ENCODE results near the gene OR3A2. TPM values are rescaled to one million over a fixed set of nuclear protein-coding genes. Genes with fewer than 3 reads are reported as not detected.
"Not testable (repeated sequence)": the region's sequence is repeated elsewhere in the genome, so short reads cannot be mapped to it uniquely, and the experiment has no call there.

The OR3A2 gene
- total RNA-seq, 1 donor from 2014 or later = not detected

DNA sequence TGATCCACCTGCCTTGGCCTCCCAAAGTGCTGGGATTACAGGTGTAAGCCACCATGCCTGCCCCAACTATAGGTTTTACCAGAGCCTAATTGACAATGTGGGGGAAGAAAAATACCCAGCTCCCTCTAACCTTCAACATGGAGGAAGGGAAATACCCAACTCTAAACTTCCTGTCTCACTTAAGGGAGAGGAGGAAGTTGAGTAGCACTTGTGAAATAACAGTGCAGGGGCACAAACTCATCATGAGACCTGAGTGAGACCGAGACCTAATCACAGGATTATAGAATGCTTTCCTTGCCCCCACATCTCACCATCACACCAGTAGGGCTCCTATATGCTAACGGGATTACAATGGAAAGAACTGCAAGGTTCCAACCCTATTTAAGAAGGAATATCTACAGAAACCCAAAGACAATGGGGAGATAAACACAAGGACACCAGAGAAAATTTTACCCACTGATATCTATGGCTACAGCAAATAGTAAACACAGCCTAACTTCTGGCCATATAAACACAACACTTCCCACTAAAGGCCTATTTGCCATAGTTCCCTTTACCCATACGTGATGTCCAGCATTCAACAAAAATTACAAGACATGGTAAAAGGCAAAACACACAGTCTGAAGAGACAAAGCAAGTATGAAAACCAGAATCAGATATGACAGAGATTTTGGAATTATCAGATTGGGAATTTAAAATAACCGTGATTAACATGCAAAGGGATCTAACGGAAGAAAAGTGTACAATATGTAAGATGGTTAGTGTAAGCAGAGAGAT lies 114.8 kb downstream of the OR3A2 start:
- TF ChIP-seq, protein P1, sequence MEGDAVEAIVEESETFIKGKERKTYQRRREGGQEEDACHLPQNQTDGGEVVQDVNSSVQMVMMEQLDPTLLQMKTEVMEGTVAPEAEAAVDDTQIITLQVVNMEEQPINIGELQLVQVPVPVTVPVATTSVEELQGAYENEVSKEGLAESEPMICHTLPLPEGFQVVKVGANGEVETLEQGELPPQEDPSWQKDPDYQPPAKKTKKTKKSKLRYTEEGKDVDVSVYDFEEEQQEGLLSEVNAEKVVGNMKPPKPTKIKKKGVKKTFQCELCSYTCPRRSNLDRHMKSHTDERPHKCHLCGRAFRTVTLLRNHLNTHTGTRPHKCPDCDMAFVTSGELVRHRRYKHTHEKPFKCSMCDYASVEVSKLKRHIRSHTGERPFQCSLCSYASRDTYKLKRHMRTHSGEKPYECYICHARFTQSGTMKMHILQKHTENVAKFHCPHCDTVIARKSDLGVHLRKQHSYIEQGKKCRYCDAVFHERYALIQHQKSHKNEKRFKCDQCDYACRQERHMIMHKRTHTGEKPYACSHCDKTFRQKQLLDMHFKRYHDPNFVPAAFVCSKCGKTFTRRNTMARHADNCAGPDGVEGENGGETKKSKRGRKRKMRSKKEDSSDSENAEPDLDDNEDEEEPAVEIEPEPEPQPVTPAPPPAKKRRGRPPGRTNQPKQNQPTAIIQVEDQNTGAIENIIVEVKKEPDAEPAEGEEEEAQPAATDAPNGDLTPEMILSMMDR (IDR thresholded peaks at IDR 0.05) = no peak
- H3K27me3 ChIP-seq = no peaks in the 10 kb centered on the region
- H3K4me1 ChIP-seq = no peaks in the 10 kb centered on the region
- no peak overlapping the region for H3K4me3 ChIP-seq
- peaks cover 6 to 14% of the 10 kb centered on the region in 2 donors for H3K9me3 ChIP-seq
- H3K27ac ChIP-seq = no peak overlapping the region
- no peak for DNase-seq (ENCODE audit: low spot score in 2 of 2)
- intact Hi-C loops (cut with DNase I) = no loop called here
- no peaks in the 10 kb centered on the region for H3K36me3 ChIP-seq

DNA sequence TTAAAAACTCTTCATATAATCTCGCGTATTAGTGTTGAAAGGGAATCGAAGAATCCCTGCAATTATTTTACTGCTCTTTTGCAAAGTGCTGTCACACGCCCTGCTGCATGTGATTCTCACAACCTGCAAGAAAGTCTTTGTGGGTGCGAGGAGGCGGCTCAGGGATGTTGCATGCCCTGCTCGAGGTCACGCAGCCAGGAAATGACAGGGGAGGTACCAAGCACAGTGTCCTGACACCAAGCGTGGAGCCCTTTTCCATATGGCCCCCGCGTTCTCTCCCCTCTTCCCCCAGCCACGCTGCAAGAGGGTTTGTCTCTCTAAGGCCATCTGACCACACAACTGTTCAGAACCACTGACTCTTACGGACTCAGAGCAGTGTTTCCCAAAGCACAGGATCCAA lies 125.5 kb downstream of the OR3A2 start:
- Histone ChIP-seq H3K36me3 (no peaks in the 10 kb centered on the region), H3K4me1 (no peaks in the 10 kb centered on the region), H3K9me3 (no peaks in the 10 kb centered on the region), H3K4me3 (no peak overlapping the region), H3K27ac (no peak overlapping the region), H3K27me3 (no peaks in the 10 kb centered on the region)
- DNase-seq (ENCODE audit: low spot score in 2 of 2) = no peak
- intact Hi-C loops (cut with DNase I) = no loop called here
- TF ChIP-seq, protein P1 (IDR thresholded peaks at IDR 0.05) = no peak

DNA sequence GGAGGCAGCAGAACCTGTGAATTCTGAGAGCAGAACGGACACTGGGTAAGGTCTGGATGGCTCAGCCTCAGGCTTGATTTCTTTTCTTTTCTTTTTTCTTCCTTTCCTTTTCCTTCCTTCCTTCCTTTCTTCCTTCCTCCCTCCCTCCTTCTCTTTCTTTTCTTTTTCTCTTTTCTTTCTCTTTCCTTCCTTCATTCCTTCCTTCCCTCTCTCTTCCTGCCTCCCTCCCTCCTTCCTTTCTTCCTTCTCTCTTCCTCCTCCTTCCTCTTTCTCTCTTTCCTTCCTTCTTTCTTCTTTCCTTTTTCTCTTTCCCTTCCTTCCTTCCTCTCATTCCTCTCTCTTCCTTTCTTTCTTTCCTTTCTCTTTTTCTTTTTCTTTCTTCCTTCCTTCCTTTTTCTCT lies 125.9 kb downstream of the OR3A2 start:
- Histone ChIP-seq H3K36me3 (no peaks in the 10 kb centered on the region), H3K9me3 (no peaks in the 10 kb centered on the region), H3K4me3 (no peak overlapping the region), H3K27ac (no peak overlapping the region), H3K27me3 (no peaks in the 10 kb centered on the region), H3K4me1 (no peaks in the 10 kb centered on the region)
- intact Hi-C loops (cut with DNase I) = no loop called here
- TF ChIP-seq, protein P1 (IDR thresholded peaks at IDR 0.05) = no peak
- DNase-seq (ENCODE audit: low spot score in 2 of 2) = no peak

DNA sequence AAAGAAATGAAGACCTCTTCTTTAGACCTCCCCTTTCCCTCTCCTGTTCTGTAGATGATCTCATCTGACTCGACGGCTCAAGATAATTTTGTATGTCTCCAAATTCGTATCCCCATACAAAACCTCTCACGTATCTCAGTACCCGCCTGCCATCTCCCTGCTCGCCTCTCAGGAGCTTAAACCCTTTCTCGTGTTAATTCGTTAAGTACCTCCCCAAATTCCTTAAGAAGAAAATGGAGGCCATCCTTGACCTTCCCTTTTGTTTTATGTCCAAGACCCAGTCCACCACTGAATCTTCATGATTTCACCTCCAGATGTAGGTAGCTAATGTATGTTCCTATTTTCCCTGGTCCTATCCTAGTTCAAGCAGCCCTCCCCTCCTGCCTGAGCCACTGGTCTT lies 129.5 kb downstream of the OR3A2 start:
- Histone ChIP-seq H3K36me3 (no peaks in the 10 kb centered on the region), H3K9me3 (no peaks in the 10 kb centered on the region), H3K4me3 (no peak overlapping the region), H3K27ac (no peak overlapping the region), H3K27me3 (no peaks in the 10 kb centered on the region), H3K4me1 (no peaks in the 10 kb centered on the region)
- DNase-seq (ENCODE audit: low spot score in 2 of 2) = no peak
- TF ChIP-seq, protein P1 (IDR thresholded peaks at IDR 0.05) = no peak
- intact Hi-C loops (cut with DNase I) = no loop called here

DNA sequence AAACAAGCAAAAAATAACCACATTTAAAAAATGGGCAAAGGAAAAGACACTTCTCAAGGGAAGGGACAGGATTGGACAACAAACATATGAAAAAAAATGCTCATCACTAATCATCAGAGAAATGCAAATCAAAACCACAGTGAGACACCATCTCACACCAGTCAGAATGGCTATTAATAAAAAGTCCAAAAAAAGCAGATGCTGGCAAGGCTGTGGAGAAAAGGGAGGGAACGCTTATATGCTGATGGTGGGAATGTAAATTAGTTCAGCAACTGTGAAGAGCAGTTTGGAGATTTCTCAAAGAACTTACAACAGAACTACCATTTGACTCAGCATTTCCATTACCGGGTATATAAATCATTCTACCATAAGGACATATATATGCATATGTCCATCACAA lies 137.1 kb downstream of the OR3A2 start:
- H3K27ac ChIP-seq; H3K4me1 ChIP-seq; H3K27me3 ChIP-seq; H3K4me3 ChIP-seq; H3K9me3 ChIP-seq; intact Hi-C loops (cut with DNase I); H3K36me3 ChIP-seq; DNase-seq (ENCODE audit: low spot score in 2 of 2): not testable (repeated sequence)

DNA sequence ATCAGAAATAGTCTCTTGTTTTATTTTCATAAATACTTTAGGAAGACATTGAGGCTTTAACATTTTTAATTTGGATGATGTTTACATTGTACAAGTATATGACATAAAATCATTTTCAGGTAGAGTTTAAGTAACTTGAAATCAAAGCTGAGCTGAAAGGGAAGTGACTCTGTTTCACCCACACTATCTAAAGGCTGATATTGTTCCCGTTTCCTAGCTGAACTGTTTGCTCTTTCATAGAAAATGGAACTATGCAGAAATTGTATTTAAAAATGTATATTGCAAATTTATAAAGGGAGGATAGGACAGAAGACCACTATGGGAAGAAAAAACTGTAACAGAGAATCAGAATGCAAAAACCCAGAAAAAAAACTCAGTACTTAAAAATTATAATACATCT lies 141.3 kb downstream of the OR3A2 start:
- intact Hi-C loops (cut with DNase I); H3K27ac ChIP-seq; H3K4me3 ChIP-seq; H3K36me3 ChIP-seq; H3K27me3 ChIP-seq; H3K4me1 ChIP-seq; DNase-seq (ENCODE audit: low spot score in 2 of 2); H3K9me3 ChIP-seq: not testable (repeated sequence)

GRCh38 chr17:3241044-3241443 lies 145.1 kb downstream of the OR3A2 start:
- H3K27ac ChIP-seq; DNase-seq (ENCODE audit: low spot score in 2 of 2); H3K9me3 ChIP-seq; H3K4me3 ChIP-seq; H3K4me1 ChIP-seq; H3K36me3 ChIP-seq; H3K27me3 ChIP-seq; intact Hi-C loops (cut with DNase I): not testable (repeated sequence)

GRCh38 chr17:3238685-3239084 lies 147.4 kb downstream of the OR3A2 start:
- H3K9me3 ChIP-seq; intact Hi-C loops (cut with DNase I); H3K27ac ChIP-seq; H3K4me1 ChIP-seq; DNase-seq (ENCODE audit: low spot score in 2 of 2); H3K36me3 ChIP-seq; H3K27me3 ChIP-seq; H3K4me3 ChIP-seq: not testable (repeated sequence)

GRCh38 chr17:3232300-3232699 lies 153.8 kb downstream of the OR3A2 start:
- DNase-seq (ENCODE audit: low spot score in 2 of 2); H3K27me3 ChIP-seq; H3K36me3 ChIP-seq; intact Hi-C loops (cut with DNase I); H3K27ac ChIP-seq; H3K9me3 ChIP-seq; H3K4me1 ChIP-seq; H3K4me3 ChIP-seq: not testable (repeated sequence)

All from ascending aorta (tissue), 2 donors.